Activated B cell treated with CpG ODN at 0.5 μM for 24 hours (primary cell): ENCODE data around the gene RPL26. TPM values are rescaled to one million over a fixed set of nuclear protein-coding genes. Genes with fewer than 3 reads are reported as not detected.

Source experiments
- ATAC-seq: fragments of 200-7000 bp; cut with Tn5 transposase; one replicate; pipeline ENCODE4 v1.10.0; 2021; ENCODE audit warnings: low read depth, mild to moderate bottlenecking, moderate library complexity
- CTCF ChIA-PET: fragments of 350-600 bp; sonication (Branson Sonifier 250); formaldehyde crosslinking; loops from one replicate; lab custom pipeline; 2021; ENCODE audit warnings: antibody characterized with exemption; lab: Charles Lee
- POLR2A ChIA-PET: fragments of 350-600 bp; sonication (Branson Sonifier 250); formaldehyde crosslinking; loops from one replicate; lab custom pipeline; 2021; ENCODE audit warnings: antibody characterized with exemption; lab: Charles Lee
- DNase-seq: peaks from one replicate; pipeline ENCODE4 v3.0.0; 2022
- H3K27ac Mint-ChIP-seq: one replicate; pipeline ENCODE4 v1.8.0; 2020; ENCODE audit warnings: mixed read lengths
- H3K27me3 Mint-ChIP-seq: one replicate; pipeline ENCODE4 v1.8.0; 2021; ENCODE audit warnings: mixed read lengths
- H3K36me3 Mint-ChIP-seq: one replicate; pipeline ENCODE4 v1.8.0; 2021; ENCODE audit warnings: low read depth, mixed read lengths
- H3K4me1 Mint-ChIP-seq: one replicate; pipeline ENCODE4 v1.8.0; 2021; ENCODE audit warnings: mixed read lengths
- H3K4me3 Mint-ChIP-seq: one replicate; pipeline ENCODE4 v1.8.0; 2020; ENCODE audit warnings: mild to moderate bottlenecking, mixed read lengths
- H3K9me3 Mint-ChIP-seq: one replicate; pipeline ENCODE4 v1.8.0; 2020; ENCODE audit warnings: mixed read lengths
- intact Hi-C: fragments of 100-400 bp; cut with micrococcal nuclease; formaldehyde crosslinking; loops from one replicate; pipeline ENCODE4 v1.15.1; 2024
- total RNA-seq: library from RNA; stranded (reverse); gene quantifications from 2 replicates; pipeline ENCODE4 v1.2.3, GENCODE V29; 2022
- TF ChIP-seq, protein P1 (sequence below): fragments of 200-600 bp; IDR thresholded peaks from one replicate; pipeline ENCODE4 v1.8.0; 2022; ENCODE audit warnings: antibody characterized with exemption, mild to moderate bottlenecking

The RPL26 gene
- total RNA-seq, 1 donor from 2014 or later: 3,512 TPM

DNA sequence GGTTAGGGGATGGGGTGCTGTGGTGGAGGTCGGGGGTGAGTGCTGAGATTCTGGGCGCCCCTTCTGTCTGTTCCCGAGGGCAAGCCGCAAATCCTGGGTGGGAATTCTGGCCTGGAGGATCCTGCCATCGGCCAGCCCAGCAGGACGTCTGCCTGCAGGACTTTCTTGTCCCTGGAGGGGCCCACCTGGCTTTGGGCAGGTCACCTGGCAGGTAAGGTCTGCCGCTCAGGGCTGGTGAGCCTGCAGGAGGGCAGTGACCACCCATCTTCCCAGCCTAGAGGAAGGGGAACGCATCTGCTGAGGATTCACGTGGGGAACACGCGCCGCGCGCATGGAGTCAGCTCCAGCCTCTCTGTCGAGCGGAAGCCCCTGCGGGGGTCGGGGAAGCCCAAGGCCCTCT lies 9.3 kb upstream of the RPL26 start:
- Mint-ChIP-seq H3K36me3 (no peaks in the 10 kb centered on the region), H3K4me1 (peaks cover 9% of the 10 kb centered on the region), H3K4me3 (no peak overlapping the region), H3K27me3 (peaks cover 8% of the 10 kb centered on the region), H3K27ac (no peak overlapping the region), H3K9me3 (no peaks in the 10 kb centered on the region)
- CTCF ChIA-PET: interaction anchor here (1.0 kb wide), 1 partner anchor 9 kb away, joined by 3 read pairs; no protein-coding TSS in a partner anchor
- ATAC-seq: no peak
- DNase-seq: no peak
- intact Hi-C loops: no loop called here
- POLR2A ChIA-PET: interaction anchor here (0.6 kb wide), 1 partner anchor 126 kb away, joined by 3 read pairs; no protein-coding TSS in a partner anchor
- TF ChIP-seq, protein P1, sequence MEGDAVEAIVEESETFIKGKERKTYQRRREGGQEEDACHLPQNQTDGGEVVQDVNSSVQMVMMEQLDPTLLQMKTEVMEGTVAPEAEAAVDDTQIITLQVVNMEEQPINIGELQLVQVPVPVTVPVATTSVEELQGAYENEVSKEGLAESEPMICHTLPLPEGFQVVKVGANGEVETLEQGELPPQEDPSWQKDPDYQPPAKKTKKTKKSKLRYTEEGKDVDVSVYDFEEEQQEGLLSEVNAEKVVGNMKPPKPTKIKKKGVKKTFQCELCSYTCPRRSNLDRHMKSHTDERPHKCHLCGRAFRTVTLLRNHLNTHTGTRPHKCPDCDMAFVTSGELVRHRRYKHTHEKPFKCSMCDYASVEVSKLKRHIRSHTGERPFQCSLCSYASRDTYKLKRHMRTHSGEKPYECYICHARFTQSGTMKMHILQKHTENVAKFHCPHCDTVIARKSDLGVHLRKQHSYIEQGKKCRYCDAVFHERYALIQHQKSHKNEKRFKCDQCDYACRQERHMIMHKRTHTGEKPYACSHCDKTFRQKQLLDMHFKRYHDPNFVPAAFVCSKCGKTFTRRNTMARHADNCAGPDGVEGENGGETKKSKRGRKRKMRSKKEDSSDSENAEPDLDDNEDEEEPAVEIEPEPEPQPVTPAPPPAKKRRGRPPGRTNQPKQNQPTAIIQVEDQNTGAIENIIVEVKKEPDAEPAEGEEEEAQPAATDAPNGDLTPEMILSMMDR: no peak

DNA sequence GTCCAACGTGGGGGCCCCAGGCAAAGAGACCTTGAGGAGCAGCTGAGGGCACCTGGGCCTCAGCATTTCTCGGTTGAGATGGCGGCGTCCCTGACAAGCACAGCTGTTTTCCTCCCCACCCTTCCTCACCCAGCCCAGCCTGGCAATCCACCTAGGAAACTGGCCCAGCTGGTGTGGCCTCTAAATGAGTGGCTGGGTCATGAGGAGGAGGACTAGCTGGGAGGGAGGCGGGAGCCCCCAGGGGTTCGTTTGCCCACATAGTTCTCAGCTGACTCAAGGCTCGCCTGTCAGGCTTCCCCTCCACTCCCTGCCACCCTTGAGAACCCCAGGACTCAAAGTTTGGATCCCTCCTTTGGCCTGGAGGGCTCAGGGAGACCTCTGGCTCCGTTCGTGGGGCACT lies 8.7 kb upstream of the RPL26 start:
- Mint-ChIP-seq H3K4me3 (no peak overlapping the region), H3K9me3 (no peaks in the 10 kb centered on the region), H3K36me3 (no peaks in the 10 kb centered on the region), H3K27ac (no peak overlapping the region), H3K27me3 (peaks cover 8% of the 10 kb centered on the region), H3K4me1 (peaks cover 9% of the 10 kb centered on the region)
- intact Hi-C loops: no loop called here
- ATAC-seq: no peak
- ChIA-PET CTCF (interaction anchor here (1.0 to 1.5 kb wide), 2 partner anchors 8 to 19 kb away, joined by 3 to 5 read pairs; no protein-coding TSS in a partner anchor), POLR2A (interaction anchor here (0.6 kb wide), 1 partner anchor 127 kb away, joined by 3 read pairs; no protein-coding TSS in a partner anchor)
- TF ChIP-seq, protein P1: no peak
- DNase-seq: no peak

DNA sequence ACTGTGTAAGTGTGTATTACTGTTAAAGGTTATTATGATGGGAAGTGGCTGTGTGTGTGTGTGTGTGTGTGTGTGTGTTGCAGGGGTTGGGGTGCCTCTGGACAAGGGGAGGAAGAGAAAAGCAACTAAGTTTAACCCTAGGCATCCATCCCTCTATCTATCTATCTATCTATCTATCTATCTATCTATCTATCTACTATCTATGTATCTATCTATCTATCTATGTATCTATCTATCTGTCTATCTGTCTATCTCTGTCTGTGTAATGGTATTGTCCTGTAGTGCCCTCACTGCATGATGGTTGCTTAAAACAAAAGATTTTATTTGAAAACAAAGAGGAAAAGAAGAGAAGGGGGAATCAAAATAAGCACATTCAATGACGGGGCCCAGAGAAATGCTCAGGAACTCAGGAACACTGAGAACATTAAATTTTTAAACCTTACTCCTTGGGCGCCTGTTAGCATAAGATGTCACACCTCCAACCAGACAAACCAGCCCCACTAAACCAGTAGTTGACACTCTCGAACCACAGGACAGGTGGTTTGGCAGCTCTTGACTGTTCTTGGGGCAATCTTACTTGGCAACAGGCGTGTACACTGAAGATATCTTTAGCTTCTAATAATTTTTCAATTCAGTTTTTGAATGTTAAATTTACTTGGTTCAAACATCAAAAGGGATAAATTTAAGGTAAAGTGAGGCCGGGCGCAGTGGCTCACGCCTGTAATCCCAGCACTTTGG lies 5.1 kb upstream of the RPL26 start:
- Mint-ChIP-seq H3K36me3 (peaks cover under 1% of the 10 kb centered on the region), H3K27ac (no peak overlapping the region), H3K9me3 (no peaks in the 10 kb centered on the region), H3K27me3 (no peaks in the 10 kb centered on the region), H3K4me3 (no peak overlapping the region), H3K4me1 (peaks cover 13% of the 10 kb centered on the region)
- POLR2A ChIA-PET: no interaction called here
- DNase-seq (no peak), ATAC-seq (no peak)
- intact Hi-C loops: loop anchor here (10.0 kb wide), 2 partner anchors 607 to 1373 kb away; partner anchors contain the start of gene RNASEK
- TF ChIP-seq, protein P1: no peak
- CTCF ChIA-PET: no interaction called here

DNA sequence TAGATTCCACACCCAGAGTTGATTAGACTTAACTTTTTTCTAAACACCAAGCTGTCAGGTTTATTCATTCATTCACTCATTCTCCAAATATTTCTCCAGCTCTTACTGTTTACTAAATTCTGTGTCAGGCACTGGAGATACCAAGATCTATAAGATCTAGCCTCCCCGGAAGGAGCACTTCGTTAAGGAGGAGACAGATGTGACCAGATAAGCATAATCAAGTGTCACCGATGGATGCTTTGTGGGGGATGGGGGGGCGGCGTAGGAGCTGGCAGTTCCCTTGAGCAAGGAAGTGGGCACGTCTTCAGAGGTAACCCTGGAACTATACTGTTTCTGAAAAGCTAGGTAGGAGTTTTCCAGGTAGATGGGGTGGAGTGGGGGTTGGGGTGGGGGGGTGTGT lies 3.8 kb upstream of the RPL26 start:
- Mint-ChIP-seq H3K4me1 (peaks cover 26% of the 10 kb centered on the region), H3K4me3 (no peak overlapping the region), H3K27me3 (no peaks in the 10 kb centered on the region), H3K27ac (no peak overlapping the region), H3K9me3 (no peaks in the 10 kb centered on the region), H3K36me3 (peaks cover 13% of the 10 kb centered on the region)
- ChIA-PET CTCF (interaction anchor here (1.2 kb wide), 1 partner anchor 10 kb away, joined by 4 read pairs; the partner anchor contains the start of gene KRABD2), POLR2A (interaction anchor here (0.6 kb wide), 1 partner anchor 399 kb away, joined by 3 read pairs; no protein-coding TSS in a partner anchor)
- no peak for ATAC-seq
- intact Hi-C loops: loop anchor here (10.0 kb wide), 2 partner anchors 608 to 1372 kb away; partner anchors contain the start of gene RNASEK
- TF ChIP-seq, protein P1: no peak
- DNase-seq: no peak

DNA sequence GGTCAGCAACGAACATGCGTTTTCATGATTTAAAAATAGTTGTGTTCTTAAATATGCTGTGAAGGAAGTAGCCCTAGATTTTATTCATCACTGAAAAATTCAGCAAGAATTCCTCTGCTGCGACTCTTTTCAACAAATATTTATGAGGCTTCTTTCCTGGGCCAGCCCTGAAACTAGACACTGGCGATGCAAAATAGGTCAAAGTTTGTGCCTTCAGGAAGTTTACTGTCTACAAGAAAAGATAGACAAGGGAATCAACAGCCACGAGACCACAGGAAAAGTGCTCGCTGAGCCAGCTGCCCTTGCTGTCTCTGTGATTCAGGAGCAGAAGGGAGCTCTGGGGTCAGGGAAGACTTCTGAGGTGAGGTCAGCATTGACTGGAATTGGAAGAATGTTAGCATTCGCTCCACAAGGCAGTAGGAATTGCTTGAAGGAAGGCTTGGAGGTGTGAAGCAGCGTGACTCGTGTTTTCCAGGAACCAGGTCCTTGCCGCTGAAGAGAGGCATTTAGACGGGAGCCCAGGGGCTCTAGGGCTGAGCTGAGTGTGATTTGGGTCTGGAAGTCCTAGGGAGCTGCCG lies 1.9 kb upstream of the RPL26 start:
- no peak for DNase-seq
- intact Hi-C loops: loop anchor here (5.0 to 10.0 kb wide), 5 partner anchors 308 to 1370 kb away; partner anchors contain the start of genes CFAP52, RNASEK and STX8
- H3K4me3 Mint-ChIP-seq: no peak overlapping the region

More for the DNA sequence above, 1.9 kb upstream of the RPL26 start:
- no peaks in the 10 kb centered on the region for H3K9me3 Mint-ChIP-seq
- peak overlapping the region; percentile 41 for H3K27ac Mint-ChIP-seq
- H3K36me3 Mint-ChIP-seq: peaks cover 31% of the 10 kb centered on the region
- H3K4me1 Mint-ChIP-seq: peaks cover 44% of the 10 kb centered on the region
- TF ChIP-seq, protein P1: no peak
- ATAC-seq: no peak
- no peaks in the 10 kb centered on the region for H3K27me3 Mint-ChIP-seq
- POLR2A ChIA-PET: no interaction called here
- CTCF ChIA-PET: interaction anchor here (1.3 kb wide), 1 partner anchor 361 kb away, joined by 5 read pairs; no protein-coding TSS in a partner anchor
